Neutrophil (primary cell): ENCODE data around the gene CACNA2D2.

Experiments used
- H3K27ac ChIP-seq: fragments of 200-600 bp; sonication (generic); 2 replicates; pipeline ENCODE4 v1.5.1; 2016; ENCODE audit warnings: mild to moderate bottlenecking, moderate library complexity
- H3K27me3 ChIP-seq: fragments of 200-600 bp; sonication (generic); 2 replicates; pipeline ENCODE4 v1.6.0; 2016; ENCODE audit warnings: mild to moderate bottlenecking
- H3K36me3 ChIP-seq: fragments of 200-600 bp; sonication (generic); 2 replicates; pipeline ENCODE4 v1.5.1; 2017
- H3K4me1 ChIP-seq, 2 experiments: fragments of 200-600 bp in 1 of 2; sonication (generic) in 1 of 2; 1 replicate in 1 of 2; 2 replicates in 1 of 2; pipeline versions ENCODE4 v1.5.1 to v1.6.1; 2013 to 2016; ENCODE audit warnings: low read depth in 1 of 2, low read length in 1 of 2, mild to moderate bottlenecking in 1 of 2, moderate library complexity in 1 of 2; ENCODE audit not compliant: control insufficient read depth in 1 of 2, insufficient read depth in 1 of 2
- H3K4me3 ChIP-seq, 2 experiments: fragments of 200-600 bp in 1 of 2; sonication (generic) in 1 of 2; 1 replicate in 1 of 2; 2 replicates in 1 of 2; pipeline ENCODE4 v1.5.1; 2013 to 2016; ENCODE audit warnings: low read depth in 1 of 2, low read length in 1 of 2, mild to moderate bottlenecking in 1 of 2, moderate library complexity in 1 of 2
- H3K9me3 ChIP-seq: fragments of 200-600 bp; sonication (generic); 2 replicates; pipeline ENCODE4 v1.5.1; 2016
- CTCF ChIP-seq: fragments of 200-600 bp; sonication (generic); IDR thresholded peaks from 2 replicates; pipeline ENCODE4 v1.5.1; 2016; ENCODE audit warnings: antibody characterized with exemption

The CACNA2D2 gene

GRCh38 chr3:50345008-50345407 is 158.4 kb downstream of the CACNA2D2 start:
- Histone ChIP-seq H3K4me3 (peak overlapping the region; percentile 53 to 67), H3K4me1 (peaks cover 60 to 63% of the 10 kb centered on the region in 2 experiments), H3K27ac (no peak overlapping the region), H3K36me3 (peaks cover 14% of the 10 kb centered on the region), H3K27me3 (no peaks in the 10 kb centered on the region), H3K9me3 (no peaks in the 10 kb centered on the region)
- no peak for TF ChIP-seq CTCF

- Histone ChIP-seq H3K4me3 (no peak overlapping the region), H3K4me1 (peaks cover 67 to 72% of the 10 kb centered on the region in 2 experiments), H3K36me3 (peaks cover 6% of the 10 kb centered on the region), H3K27ac (peak overlapping the region; percentile 100), H3K27me3 (no peaks in the 10 kb centered on the region), H3K9me3 (no peaks in the 10 kb centered on the region)
- TF ChIP-seq CTCF, result no peak
Observed at GRCh38 chr3:50342813-50343633, 160.4 kb downstream of the CACNA2D2 start.

- TF ChIP-seq CTCF, result no peak
- H3K27me3 ChIP-seq, result no peaks in the 10 kb centered on the region
- H3K4me3 ChIP-seq, result peak overlapping the region; percentile 91 to 93
- peaks cover 71 to 79% of the 10 kb centered on the region in 2 experiments for H3K4me1 ChIP-seq
- no peaks in the 10 kb centered on the region for H3K36me3 ChIP-seq
- peak overlapping the region; percentile 100 for H3K27ac ChIP-seq
- no peaks in the 10 kb centered on the region for H3K9me3 ChIP-seq
Observed at GRCh38 chr3:50341996-50342650, 161.3 kb downstream of the CACNA2D2 start.

- H3K27me3 ChIP-seq, result no peaks in the 10 kb centered on the region
- peaks cover 77 to 85% of the 10 kb centered on the region in 2 experiments for H3K4me1 ChIP-seq
- no peaks in the 10 kb centered on the region for H3K36me3 ChIP-seq
- no peak for TF ChIP-seq CTCF
- H3K27ac ChIP-seq, result peak overlapping the region; percentile 100
- no peaks in the 10 kb centered on the region for H3K9me3 ChIP-seq
- H3K4me3 ChIP-seq, result peak overlapping the region; percentile 91 to 93
Observed at GRCh38 chr3:50341537-50341936, 161.9 kb downstream of the CACNA2D2 start.

- H3K27ac ChIP-seq, result peak within 1 kb of the TSS; percentile 100
- no peak for TF ChIP-seq CTCF
- no peaks in the 10 kb centered on the region for H3K27me3 ChIP-seq
- no peaks in the 10 kb centered on the region for H3K36me3 ChIP-seq
- peaks cover 82 to 83% of the 10 kb centered on the region in 2 experiments for H3K4me1 ChIP-seq
- no peaks in the 10 kb centered on the region for H3K9me3 ChIP-seq
- H3K4me3 ChIP-seq, result peak within 1 kb of the TSS; percentile 91 to 93
Observed at GRCh38 chr3:50340448-50341329, 162.7 kb downstream of the CACNA2D2 start, which contains the start of gene RASSF1. TSS of gene RASSF1 (minus strand) at chr3:50340836. CDS start at chr3:50340805, 31 bp downstream.
